GM19455 (cell line): ENCODE results near the gene PNPLA7.
"Not testable (repeated sequence)": the region's sequence is repeated elsewhere in the genome, so short reads cannot be mapped to it uniquely, and the experiment has no call there.

Experiments
- ATAC-seq: cut with Tn5 transposase; IDR thresholded peaks from one replicate; pipeline ENCODE4 v1.9.1; 2021; ENCODE audit not compliant: unreplicated experiment

Gene PNPLA7

DNA sequence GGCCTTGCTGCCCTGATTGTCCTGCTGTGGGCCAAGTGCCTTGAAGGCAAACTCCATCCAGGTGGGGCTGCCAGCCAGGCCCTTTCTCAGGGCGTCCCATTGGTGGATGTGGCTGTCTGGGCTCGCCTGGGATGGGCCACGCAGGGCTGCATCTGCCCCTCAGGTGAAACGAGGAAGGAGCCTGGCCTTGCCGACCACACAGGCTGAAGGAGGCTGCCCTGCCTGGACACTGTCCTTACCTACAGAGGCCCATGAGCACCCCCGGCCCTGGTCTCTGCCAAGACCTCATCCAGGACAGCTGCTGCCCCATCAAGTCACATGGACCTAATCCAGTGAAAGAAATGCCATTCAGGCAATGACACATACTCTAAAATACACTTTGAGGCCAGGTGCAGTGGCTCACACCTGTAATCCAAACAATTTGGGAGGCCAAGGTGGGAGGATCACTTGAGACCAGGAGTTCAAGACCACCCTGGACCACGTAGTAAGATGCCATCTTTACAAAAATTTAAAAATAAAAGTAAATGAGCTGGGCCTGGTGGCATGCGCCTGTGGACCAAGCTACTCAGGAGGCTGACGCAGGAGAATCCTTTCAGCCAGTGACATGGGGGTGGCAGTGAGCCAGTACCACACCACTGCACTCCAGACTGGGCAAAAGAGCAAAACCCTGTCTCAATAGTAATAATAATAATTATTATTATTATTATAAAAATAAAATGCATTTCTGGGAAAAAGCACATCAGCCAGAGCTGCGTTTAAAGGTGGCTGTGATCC lies 33.9 kb downstream of the PNPLA7 start:
- no peak for ATAC-seq

DNA sequence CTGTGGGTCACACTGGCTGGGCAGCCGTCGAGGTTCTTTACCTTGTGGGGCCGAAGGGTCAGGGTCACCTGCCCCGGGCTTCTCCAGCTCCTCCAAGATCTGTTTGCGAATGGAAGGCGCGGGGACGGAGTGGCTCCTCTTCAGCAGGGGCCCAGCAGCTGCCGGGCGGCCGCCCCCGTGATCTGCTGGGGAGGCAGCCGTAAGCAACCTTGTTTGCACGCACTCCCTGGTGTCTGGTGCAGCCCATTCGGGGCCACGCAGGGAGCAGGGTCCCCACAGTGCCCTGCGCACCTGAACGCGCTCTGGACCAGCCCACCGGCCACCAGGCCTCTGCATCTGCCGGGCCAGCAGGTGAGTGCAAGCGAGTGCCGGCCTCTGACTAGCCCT lies 34.9 kb downstream of the PNPLA7 start:
- no peak for ATAC-seq

DNA sequence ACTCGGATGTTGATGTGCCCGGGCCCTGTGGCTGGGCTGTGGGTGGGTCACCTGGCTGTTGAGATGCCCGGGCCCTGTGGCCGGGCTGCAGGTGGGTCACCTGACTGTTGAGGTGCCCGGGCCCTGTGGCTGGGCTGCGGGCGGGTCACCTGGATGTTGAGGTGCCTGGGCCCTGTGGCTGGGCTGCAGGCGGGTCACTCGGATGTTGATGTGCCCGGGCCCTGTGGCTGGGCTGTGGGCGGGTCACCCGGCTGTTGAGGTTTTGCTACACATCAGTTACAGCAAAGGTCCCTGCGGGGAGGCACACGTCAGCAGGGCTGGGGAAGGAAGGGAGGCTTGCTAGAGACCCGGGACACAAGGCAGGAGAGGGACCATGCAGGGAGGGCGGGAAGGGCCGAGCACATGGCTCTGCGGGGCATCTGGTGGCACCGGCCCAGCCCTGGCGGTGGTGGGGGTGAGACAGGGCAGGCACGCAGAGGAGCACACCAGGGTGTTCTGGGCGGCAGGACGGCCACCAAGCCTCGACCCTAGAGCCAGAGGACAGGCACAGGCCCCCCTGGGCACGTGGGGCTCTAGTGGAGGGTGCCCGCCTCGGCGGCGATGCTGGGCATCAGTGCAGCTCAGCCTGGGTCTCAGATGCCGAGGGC lies 35.4 kb downstream of the PNPLA7 start:
- no peak for ATAC-seq

DNA sequence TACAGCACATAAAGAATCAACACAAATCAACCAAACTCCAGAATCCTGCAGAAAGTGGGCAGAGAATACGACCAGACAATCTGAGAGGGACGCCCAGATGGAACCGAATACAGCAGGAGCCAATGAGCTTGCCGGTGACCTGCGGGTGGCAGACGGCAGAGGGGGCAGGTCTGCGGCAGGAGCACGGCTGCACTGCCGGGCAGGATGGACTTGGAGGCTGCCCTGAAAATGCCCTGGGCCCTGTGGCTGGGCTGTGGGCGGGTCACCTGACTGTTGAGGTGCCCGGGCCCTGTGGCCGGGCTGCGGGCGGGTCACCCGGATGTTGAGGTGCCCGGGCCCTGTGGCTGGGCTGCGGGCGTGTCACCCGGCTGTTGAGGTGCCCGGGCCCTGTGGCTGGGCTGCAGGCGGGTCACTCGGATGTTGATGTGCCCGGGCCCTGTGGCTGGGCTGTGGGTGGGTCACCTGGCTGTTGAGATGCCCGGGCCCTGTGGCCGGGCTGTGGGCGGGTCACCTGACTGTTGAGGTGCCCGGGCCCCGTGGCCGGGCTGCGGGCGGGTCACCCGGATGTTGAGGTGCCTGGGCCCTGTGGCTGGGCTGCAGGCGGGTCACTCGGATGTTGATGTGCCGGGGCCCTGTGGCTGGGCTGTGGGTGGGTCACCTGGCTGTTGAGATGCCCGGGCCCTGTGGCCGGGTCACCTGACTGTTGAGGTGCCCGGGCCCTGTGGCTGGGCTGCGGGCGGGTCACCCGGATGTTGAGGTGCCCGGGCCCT lies 36.2 kb downstream of the PNPLA7 start:
- ATAC-seq, result not testable (repeated sequence)

DNA sequence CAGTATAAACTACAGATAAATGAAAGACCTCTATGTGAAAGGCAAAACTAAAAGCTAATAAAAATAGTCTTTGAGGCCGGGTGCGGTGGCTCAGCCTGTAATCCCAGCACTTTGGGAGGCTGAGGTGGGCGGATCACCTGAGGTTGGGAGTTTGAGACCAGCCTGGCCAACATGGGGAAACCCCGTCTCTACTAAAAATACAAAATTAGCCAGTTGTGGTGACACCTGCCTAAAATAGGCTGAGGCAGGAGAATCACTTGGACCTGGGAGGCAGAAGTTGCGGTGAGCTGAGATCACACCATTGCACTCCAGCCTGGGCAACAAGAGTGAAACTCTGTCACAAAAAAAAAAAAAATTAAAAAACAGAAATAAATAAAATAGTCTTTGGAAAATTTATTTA lies 37.1 kb downstream of the PNPLA7 start:
- ATAC-seq, result not testable (repeated sequence)

DNA sequence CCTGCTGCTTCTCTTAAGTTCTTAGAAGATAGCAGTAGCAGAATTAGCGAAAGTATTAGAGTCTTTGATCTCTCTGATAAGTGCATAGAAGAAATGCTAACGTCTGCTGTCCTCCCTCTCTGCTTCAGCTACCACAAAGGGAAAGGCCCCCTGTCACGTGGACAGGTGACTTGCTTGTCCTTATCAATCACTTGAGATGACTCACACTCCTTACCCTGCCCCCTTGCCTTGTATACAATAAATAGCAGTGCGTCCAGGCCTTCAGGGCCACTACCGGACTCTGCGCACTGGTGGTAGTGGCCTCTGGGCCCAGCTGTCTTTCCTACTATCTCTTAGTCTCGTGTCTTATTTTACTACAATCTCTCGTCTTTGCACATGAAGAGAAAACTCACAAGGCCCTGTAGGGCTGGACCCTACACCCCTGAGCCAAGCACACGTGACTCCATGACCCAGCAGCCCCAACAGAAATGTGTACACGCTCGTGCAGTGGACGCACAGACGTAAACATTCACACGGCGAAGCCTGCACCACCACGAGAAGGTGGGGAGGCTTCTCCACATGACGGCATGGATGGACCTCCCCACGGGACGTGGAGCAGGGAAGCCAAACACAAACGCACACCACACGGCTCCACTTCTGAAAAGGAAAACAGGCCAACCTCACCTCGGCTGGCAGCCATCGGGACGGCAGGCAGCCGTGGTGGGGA lies 38.3 kb downstream of the PNPLA7 start:
- no peak for ATAC-seq

DNA sequence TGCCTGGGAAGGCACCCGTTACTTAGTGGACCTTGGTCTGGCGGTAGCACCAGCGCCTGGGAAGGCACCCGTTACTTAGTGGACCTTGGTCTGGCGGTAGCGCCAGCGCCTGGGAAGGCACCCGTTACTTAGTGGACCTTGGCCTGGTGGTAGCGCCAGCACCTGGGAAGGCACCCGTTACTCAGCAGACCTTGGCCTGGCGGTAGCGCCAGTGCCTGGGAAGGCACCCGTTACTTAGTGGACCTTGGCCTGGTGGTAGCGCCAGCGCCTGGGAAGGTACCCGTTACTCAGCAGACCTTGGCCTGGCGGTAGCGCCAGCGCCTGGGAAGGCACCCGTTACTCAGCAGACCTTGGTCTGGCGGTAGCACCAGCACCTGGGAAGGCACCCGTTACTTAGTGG lies 39.1 kb downstream of the PNPLA7 start:
- not testable (repeated sequence) for ATAC-seq

DNA sequence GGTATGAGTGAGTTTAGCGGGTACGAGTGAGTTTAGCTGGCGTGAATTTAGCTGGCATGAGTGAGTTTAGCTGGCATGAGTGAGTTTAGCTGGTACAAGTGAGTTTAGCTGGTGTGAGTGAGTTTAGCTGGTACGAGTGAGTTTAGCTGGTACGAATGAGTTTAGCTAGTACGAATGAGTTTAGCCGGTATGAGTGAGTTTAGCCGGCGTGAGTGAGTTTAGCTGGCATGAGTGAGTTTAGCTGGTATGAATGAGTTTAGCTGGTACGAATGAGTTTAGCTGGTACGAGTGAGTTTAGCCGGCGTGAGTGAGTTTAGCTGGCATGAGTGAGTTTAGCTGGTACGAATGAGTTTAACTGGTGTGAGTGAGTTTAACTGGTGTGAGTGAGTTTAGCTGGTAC lies 41.0 kb downstream of the PNPLA7 start:
- no peak for ATAC-seq

DNA sequence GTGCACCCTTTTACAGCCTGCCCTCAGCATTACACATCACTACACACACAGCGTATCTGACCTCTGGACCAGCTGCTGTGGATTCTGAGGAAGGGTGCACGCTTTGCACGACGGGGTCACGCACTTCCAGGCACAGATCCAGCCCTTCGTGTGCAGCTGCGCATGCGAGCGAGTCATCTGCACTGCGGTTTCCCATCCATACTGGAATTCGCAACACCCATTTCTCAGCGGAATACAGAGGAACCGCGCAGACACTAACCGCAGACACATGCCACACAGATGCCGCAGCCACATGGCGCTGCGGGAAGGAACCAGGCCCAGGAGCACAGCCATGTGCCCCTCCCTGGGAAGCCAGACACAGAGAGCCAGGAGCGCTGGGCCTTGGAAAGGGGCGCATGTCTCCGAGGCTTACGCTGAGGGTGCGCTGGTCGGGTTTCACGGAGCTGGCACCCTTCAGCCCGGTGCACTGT lies 43.5 kb downstream of the PNPLA7 start:
- ATAC-seq, result no peak

DNA sequence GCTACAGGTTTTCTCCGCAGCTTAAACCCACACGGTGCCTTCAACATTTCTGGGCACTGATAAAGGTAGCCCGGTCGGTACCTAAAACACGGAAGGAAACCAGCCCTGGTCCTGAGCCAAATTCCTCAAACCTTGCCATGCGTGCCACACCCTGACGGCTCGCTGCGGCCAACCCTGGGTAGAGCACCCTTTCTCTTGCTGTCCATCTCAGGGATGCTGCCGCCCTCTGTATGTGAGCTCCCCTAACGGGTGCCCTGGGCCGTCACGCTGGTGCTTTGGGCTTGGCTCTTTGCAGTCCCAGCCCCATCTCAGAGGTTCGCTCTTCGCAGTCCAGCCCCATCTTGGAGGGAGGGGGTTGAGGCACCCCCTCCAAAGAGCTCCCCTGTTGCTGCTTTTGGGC lies 43.9 kb downstream of the PNPLA7 start:
- ATAC-seq, result no peak

DNA sequence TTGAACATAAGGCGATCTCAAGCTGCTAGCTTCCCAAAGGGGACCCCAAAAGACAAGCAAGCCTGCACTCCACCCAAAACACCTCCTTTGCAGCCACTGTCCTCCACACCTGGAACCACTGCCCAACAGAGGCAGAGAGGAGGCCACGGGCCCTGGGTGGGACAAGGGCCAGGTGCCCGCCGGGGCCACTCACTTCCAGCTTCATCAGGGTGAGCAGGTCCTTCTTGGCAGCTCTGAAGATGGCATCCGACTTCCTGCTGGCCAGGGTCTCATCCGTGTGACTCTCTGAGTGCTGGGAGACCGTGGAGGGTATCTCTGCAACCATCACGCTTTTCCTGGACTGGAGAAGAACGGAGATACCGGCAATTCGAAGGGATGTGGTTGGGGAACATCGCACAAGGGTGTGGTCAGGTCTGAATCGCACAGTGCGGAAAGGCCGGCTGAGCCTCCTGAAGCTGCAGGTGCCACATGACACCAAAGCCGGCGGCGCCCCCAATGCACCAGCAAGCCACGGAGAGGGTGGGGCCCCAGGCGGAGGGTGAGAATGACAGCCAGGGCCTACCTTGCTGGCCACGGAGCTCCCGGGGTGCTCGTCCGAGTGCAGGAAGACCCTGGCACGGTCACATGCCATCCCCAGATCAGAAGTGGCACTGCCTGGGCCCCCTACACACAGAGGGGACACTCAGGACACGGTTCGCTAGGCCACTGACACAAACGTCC lies 44.6 kb downstream of the PNPLA7 start:
- no peak for ATAC-seq

DNA sequence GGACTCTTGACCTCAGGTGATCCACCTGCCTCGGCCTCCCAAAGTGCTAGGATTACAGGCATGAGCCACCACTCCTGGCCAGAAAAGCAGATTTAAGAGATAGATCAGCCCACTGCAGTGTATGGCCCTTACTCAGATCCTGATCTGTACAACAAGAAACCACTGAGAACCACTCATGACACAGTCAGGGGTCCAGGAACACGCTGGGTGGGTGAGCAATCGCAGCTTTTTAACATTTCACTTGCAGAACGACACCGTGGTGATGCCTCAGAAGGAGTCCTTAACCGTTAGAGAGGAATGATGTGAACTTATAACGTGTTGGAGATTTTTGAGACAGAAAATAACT lies 45.8 kb downstream of the PNPLA7 start:
- ATAC-seq, result no peak

DNA sequence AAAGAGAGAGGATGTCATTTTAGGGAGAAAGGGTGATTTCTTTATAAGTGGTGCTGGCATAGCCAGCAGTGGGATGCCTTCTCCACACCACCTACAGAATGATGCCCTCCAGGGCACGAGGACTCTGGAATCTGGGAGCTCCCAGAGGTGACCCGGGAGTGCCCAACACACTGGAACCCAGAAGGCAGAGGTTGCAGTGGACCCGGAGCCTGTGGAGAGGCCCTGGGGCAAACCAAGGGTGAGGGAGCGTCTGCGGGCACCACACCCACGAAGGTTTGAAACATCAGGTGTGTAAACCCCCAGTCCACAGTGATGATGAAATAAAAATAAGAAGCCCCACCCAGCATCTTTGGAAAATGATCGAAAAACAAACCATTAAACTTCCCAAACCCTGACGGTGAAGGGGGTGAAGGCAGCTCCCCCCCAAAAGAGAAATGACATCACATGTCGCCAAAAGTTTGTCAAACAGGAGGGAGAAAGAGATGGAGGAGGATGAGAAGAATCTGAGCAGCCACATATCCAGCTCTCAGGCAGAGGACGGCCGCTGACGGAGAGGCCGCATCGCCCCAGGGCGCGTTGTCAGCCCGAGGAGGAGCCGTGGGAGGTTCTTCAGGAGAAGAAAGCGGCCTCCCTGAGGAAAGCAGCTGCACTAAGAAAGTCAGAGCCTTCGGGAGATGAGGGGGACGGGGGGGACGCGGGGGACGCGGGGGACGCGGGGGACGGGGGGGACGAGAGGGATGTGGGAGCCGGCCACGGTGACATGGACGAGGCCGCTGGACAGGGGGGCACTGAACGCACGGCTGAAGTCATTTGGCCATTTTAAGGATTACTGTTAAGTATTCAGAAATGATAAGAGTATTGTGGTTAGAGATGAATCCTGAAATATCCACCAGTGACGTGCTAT lies 47.9 kb downstream of the PNPLA7 start:
- no peak for ATAC-seq

DNA sequence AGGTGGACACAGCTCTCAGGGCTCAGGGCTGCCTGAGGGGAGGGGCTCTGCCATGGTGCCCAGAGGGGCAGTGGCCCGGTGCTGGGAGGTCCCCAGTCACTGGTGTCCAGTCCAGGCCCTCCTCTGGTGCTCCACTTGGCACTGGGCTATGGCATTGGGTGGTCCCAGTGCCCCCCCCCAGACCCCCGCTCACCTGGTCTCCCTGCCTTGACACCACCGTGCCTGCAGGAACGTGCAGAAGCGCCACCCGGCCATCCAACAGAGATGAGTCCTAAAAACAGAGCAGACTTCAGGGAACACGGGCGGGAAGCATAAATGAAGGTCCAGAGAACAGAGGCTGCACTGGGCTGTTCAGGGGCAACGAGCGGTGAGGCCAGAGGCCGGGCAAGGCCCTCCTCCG lies 48.7 kb downstream of the PNPLA7 start:
- ATAC-seq, result no peak

DNA sequence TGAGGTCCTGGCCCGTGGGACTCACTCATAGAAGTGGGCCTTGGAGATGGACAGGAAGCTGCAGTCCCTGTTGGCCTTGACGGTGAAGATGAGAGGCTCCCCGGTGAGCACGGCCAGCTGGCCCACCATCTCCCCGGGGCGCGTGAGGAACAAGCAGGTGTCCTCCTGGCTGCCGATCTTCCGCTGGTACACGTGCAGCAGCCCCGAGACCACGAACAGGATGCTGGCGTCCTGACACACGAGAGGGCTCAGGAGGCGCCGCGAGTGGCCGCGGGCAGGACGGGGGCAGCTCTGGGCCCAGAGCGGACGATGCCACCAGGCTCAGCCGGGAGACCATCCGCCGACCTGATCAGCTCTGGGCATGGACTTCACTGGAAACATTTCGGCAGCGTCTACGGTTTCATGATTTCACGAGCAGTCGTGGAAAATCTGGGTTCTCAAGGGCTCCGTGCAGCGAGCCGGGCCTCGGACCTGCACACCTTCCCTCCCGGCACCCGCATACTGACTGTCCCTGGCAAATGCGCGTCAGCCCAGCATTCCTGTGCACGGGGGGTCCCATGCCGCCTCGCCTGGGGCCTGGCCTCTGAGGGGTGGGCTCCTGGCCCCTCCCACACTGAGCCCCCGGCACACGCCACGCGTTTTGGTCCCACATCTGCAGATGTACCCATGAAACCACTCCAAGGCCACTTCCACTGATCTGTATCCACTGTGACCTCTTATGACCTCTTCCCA lies 49.4 kb downstream of the PNPLA7 start:
- no peak for ATAC-seq

DNA sequence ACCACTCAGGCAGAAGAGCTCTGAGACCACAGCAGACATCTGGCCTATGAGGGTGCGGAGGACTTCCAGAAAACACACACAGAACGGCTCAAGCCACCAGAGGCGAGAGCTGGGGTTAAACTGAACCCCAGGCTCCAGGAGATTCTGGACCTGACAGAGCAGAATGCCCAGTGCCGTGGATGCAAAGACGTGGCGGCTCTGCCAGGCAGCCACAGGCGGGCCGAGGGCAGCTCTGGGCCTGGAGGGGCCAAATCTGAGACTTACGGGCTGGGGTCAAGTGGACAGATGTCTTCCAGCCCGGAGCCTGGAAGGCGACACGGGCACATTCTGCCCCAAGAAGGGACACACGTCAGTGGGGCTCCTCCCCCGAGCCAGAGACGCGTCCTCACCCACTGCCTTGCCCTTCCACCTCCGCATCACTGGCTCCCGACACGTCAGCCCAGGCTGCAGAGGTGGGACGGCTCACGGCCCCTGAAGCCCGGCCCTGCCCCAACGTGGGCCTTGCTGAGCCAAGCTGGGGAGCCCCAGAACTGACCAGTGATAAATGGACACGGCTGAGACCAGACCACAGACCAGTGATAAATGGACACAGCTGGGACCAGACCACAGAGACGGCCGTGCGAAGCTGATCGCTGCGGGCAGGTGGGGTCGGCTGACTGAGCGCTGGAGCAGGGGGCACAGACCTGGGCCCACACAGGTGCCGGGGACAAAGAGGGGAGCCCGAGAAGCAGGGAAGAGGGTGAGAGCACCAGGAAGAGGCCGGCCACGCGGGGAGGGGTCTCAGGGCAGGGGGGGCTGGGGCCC lies 50.1 kb downstream of the PNPLA7 start:
- no peak for ATAC-seq

DNA sequence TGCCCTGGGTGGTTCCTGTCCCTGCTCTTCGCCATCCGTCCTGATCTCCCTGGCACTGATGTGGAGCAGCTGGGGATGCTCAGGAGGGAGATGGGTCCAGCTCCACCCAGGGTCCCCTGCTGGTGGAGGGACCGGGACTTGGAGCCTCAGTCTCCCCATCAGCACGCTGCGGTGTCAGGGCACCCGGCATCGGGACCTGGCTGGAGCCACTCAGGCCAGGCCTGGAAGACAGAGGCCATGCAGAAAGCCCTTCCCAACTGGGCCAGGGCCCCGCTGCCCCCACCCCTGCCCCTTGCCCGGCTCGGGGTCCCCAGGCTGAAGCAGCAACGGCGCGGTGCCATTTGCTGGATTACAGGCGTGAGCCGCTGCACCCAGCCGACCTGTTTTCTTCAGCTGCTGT lies 50.8 kb downstream of the PNPLA7 start:
- no peak for ATAC-seq

DNA sequence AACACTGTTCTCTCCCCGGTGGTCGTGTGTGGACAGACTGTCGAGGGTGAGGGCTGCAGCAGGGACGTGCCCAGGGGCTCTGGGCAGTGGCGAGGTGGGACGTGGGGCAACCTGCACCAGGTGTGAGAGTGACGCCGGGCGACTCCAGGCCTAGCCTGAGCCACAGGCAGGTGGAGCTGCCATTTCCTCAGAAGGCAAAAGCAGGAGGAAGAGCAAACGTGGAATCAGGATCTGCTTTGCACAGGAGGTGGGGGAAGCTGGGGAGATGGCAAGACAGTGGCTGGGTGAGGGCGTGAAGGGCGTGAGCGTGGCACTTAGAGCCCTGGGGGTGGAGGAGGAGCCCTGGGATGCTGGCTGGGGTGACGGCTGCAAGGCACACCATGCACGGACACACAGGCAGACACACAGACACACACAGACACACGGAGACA lies 51.5 kb downstream of the PNPLA7 start:
- ATAC-seq, result no peak
